ENCODE measurements around the gene CSNK2B. TPM values are rescaled to one million over a fixed set of nuclear protein-coding genes. Genes with fewer than 3 reads are reported as not detected.

Gene CSNK2B
- total RNA-seq, 2 donors from 2014 or later = 98.2 to 100 TPM

DNA sequence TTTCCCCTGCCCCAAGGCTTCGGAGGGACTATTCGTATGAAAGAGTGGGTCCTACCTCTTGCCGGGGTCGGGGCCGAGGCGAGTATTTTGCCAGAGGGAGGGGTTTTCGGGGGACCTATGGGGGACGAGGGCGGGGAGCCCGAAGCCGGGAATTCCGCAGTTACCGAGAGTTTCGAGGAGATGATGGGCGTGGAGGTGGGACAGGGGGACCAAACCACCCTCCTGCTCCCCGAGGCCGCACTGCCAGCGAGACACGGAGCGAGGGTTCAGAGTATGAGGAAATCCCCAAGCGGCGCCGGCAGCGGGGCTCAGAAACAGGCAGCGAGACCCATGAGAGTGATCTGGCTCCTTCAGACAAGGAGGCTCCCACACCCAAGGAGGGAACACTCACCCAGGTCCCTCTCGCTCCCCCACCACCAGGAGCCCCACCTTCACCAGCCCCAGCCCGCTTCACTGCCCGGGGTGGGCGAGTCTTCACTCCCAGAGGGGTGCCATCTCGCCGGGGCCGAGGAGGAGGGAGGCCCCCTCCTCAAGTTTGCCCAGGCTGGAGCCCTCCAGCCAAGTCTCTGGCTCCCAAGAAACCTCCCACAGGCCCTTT is 34.1 kb upstream of the CSNK2B start:
- 88 to 96% methylated on average over 25 to 31 of the region's 32 CpGs for WGBS, 2 donors
- intact Hi-C loops (cut with DNase I) = no loop called here
- Histone ChIP-seq H3K4me1 (no peaks in the 10 kb centered on the region), H3K27ac (no peak overlapping the region), H3K27me3 (no peaks in the 10 kb centered on the region), H3K36me3 (replicated peaks in 1 of 2; ENCODE audit: insufficient read depth in 1 of 2, low read depth in 2 of 2) (peaks cover 24 to 66% of the 10 kb centered on the region in 2 donors), H3K4me3 (no peak overlapping the region), H3K9me3 (no peaks in the 10 kb centered on the region)
- DNase-seq (no peak), ATAC-seq (no peak)
- TF ChIP-seq POLR2A (IDR thresholded peaks at IDR 0.05) = no peak
- TF ChIP-seq, protein P1, sequence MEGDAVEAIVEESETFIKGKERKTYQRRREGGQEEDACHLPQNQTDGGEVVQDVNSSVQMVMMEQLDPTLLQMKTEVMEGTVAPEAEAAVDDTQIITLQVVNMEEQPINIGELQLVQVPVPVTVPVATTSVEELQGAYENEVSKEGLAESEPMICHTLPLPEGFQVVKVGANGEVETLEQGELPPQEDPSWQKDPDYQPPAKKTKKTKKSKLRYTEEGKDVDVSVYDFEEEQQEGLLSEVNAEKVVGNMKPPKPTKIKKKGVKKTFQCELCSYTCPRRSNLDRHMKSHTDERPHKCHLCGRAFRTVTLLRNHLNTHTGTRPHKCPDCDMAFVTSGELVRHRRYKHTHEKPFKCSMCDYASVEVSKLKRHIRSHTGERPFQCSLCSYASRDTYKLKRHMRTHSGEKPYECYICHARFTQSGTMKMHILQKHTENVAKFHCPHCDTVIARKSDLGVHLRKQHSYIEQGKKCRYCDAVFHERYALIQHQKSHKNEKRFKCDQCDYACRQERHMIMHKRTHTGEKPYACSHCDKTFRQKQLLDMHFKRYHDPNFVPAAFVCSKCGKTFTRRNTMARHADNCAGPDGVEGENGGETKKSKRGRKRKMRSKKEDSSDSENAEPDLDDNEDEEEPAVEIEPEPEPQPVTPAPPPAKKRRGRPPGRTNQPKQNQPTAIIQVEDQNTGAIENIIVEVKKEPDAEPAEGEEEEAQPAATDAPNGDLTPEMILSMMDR (IDR thresholded peaks at IDR 0.05) = no peak

DNA sequence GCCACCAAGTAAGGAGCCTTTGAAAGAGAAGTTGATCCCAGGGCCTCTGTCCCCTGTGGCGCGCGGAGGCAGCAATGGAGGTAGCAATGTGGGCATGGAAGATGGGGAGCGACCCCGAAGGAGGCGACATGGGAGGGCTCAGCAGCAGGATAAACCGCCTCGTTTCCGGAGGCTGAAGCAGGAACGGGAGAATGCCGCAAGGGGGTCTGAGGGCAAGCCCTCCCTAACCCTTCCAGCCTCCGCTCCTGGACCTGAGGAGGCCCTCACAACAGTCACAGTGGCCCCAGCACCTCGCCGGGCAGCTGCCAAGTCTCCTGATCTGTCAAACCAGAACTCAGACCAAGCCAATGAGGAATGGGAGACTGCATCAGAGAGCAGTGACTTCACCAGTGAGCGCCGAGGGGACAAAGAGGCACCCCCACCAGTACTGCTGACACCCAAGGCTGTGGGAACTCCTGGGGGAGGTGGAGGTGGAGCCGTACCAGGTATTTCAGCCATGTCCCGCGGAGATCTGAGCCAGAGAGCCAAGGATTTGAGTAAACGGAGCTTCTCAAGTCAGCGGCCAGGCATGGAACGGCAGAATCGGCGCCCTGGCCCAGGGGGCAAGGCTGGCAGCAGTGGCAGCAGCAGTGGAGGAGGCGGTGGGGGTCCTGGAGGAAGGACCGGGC is 33.5 kb upstream of the CSNK2B start:
- peaks cover 24 to 69% of the 10 kb centered on the region in 2 donors for H3K36me3 ChIP-seq (replicated peaks in 1 of 2; ENCODE audit: insufficient read depth in 1 of 2, low read depth in 2 of 2)
- 88 to 89% methylated on average over 24 to 25 of the region's 26 CpGs for WGBS, 2 donors
- no peak for ATAC-seq
- intact Hi-C loops (cut with DNase I) = no loop called here
- no peaks in the 10 kb centered on the region for H3K27me3 ChIP-seq
- TF ChIP-seq POLR2A (IDR thresholded peaks at IDR 0.05) = no peak
- TF ChIP-seq, protein P1 (IDR thresholded peaks at IDR 0.05) = no peak
- no peaks in the 10 kb centered on the region for H3K4me1 ChIP-seq
- H3K4me3 ChIP-seq = no peak overlapping the region
- no peak for DNase-seq
- no peak overlapping the region for H3K27ac ChIP-seq
- no peaks in the 10 kb centered on the region for H3K9me3 ChIP-seq

- TF ChIP-seq, protein P1 (IDR thresholded peaks at IDR 0.05) = no peak
- TF ChIP-seq POLR2A (IDR thresholded peaks at IDR 0.05) = no peak
- DNase-seq (no peak), ATAC-seq (no peak)
- intact Hi-C loops (cut with DNase I) = no loop called here
- Histone ChIP-seq H3K36me3 (replicated peaks in 1 of 2; ENCODE audit: insufficient read depth in 1 of 2, low read depth in 2 of 2) (peaks cover 24 to 66% of the 10 kb centered on the region in 2 donors), H3K27ac (no peak overlapping the region), H3K27me3 (no peaks in the 10 kb centered on the region), H3K4me1 (no peaks in the 10 kb centered on the region), H3K9me3 (no peaks in the 10 kb centered on the region), H3K4me3 (no peak overlapping the region)
- 78 to 88% methylated on average over 6 of the region's 7 CpGs for WGBS, 2 donors
Measured at GRCh38 chr6:31633447-31633846, 32.4 kb upstream of the CSNK2B start.

- WGBS, 2 donors = 87 to 94% methylated on average over 3 of the region's 3 CpGs
- H3K9me3 ChIP-seq = no peaks in the 10 kb centered on the region
Measured at GRCh38 chr6:31634131-31634530, 31.7 kb upstream of the CSNK2B start.

More at GRCh38 chr6:31634131-31634530, 31.7 kb upstream of the CSNK2B start:
- no peaks in the 10 kb centered on the region for H3K27me3 ChIP-seq
- TF ChIP-seq, protein P1 (IDR thresholded peaks at IDR 0.05) = no peak
- TF ChIP-seq POLR2A (IDR thresholded peaks at IDR 0.05) = no peak
- DNase-seq (no peak), ATAC-seq (no peak)
- H3K27ac ChIP-seq = no peak overlapping the region
- peaks cover 20 to 59% of the 10 kb centered on the region in 2 donors for H3K36me3 ChIP-seq (replicated peaks in 1 of 2; ENCODE audit: insufficient read depth in 1 of 2, low read depth in 2 of 2)
- no peaks in the 10 kb centered on the region for H3K4me1 ChIP-seq
- intact Hi-C loops (cut with DNase I) = no loop called here
- H3K4me3 ChIP-seq = no peak overlapping the region

Measured in body of pancreas (tissue), 4 donors.